ENCODE results near the gene TNPO3.

DNA sequence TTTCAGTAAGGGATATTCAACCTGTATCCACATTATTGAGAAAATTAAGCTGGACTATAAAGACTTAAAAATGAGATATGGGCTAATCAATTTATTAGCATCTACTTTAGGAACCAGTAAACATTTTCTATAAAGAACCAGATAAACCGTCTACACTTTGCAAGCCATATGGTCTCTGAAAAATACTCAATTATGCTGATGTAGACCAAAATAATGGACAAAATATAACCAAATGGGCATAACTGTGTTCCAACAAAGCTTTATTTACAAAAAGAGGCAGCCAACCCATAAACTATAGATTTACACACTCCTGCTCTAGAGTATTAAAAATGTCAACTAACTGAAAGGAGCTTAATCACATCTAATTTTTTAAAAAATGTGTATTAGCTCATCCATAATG, 42.3 kb downstream of the TNPO3 start:
- TF ChIP-seq, protein P1, sequence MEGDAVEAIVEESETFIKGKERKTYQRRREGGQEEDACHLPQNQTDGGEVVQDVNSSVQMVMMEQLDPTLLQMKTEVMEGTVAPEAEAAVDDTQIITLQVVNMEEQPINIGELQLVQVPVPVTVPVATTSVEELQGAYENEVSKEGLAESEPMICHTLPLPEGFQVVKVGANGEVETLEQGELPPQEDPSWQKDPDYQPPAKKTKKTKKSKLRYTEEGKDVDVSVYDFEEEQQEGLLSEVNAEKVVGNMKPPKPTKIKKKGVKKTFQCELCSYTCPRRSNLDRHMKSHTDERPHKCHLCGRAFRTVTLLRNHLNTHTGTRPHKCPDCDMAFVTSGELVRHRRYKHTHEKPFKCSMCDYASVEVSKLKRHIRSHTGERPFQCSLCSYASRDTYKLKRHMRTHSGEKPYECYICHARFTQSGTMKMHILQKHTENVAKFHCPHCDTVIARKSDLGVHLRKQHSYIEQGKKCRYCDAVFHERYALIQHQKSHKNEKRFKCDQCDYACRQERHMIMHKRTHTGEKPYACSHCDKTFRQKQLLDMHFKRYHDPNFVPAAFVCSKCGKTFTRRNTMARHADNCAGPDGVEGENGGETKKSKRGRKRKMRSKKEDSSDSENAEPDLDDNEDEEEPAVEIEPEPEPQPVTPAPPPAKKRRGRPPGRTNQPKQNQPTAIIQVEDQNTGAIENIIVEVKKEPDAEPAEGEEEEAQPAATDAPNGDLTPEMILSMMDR (IDR thresholded peaks at IDR 0.05; ENCODE audit: insufficient read depth, low read length, poor library complexity, severe bottlenecking): no peak
- no peak for TF ChIP-seq EZH2phosphoT487 (conservative IDR thresholded peaks at IDR 0.05; ENCODE audit: low read length)
